DMS114 treated with DMSO at 0.1 percent for 48 hours (cell line): ENCODE data around the gene RPS19.

Experiments used
- DNase-seq: peaks from one replicate; lab custom pipeline; 2025; ENCODE audit not compliant: unreplicated experiment; lab: John Stamatoyannopoulos, UW

RPS19 gene

GRCh38 chr19:41859618-41860418, at the start of gene RPS19:
Gene RPS19 (plus strand): TSS chr19:41860255. CDS start chr19:41860775, 520 bp downstream.
- DNase-seq = peak; percentile 98

GRCh38 chr19:41810301-41810700, 49.8 kb upstream of the RPS19 start:
- no peak for DNase-seq

GRCh38 chr19:41811036-41811435, 49.0 kb upstream of the RPS19 start:
- no peak for DNase-seq

GRCh38 chr19:41811981-41812380, 48.1 kb upstream of the RPS19 start:
- DNase-seq = no peak

GRCh38 chr19:41813911-41814310, 46.1 kb upstream of the RPS19 start:
- no peak for DNase-seq

- DNase-seq = no peak
Measured at GRCh38 chr19:41815301-41815700, 44.8 kb upstream of the RPS19 start.

GRCh38 chr19:41816761-41817160, 43.3 kb upstream of the RPS19 start:
- DNase-seq = no peak

GRCh38 chr19:41821003-41821735, 38.9 kb upstream of the RPS19 start:
- DNase-seq = peak; percentile 59

- DNase-seq = no peak
Measured at GRCh38 chr19:41837981-41838708, 21.9 kb upstream of the RPS19 start.

GRCh38 chr19:41839211-41839610, 20.8 kb upstream of the RPS19 start:
- no peak for DNase-seq

GRCh38 chr19:41843371-41843770, 16.7 kb upstream of the RPS19 start:
- no peak for DNase-seq

- no peak for DNase-seq
Measured at GRCh38 chr19:41844601-41845000, 15.5 kb upstream of the RPS19 start, which contains the start of gene LYPD4. Gene LYPD4 (minus strand): TSS chr19:41844683. CDS start chr19:41839285, 5,398 bp downstream.

- DNase-seq = no peak
Measured at GRCh38 chr19:41845001-41845050, 15.2 kb upstream of the RPS19 start, which contains the start of gene DMRTC2. Gene DMRTC2 (plus strand): TSS chr19:41845042. CDS start chr19:41847429, 2,387 bp downstream.

- no peak for DNase-seq
Measured at GRCh38 chr19:41845051-41845590, 14.9 kb upstream of the RPS19 start.

- no peak for DNase-seq
Measured at GRCh38 chr19:41847351-41848105, 12.5 kb upstream of the RPS19 start.

GRCh38 chr19:41848666-41849065, 11.4 kb upstream of the RPS19 start:
- no peak for DNase-seq

GRCh38 chr19:41849067-41849466, 11.0 kb upstream of the RPS19 start:
- no peak for DNase-seq

GRCh38 chr19:41850381-41850780, 9.7 kb upstream of the RPS19 start:
- DNase-seq = no peak

- DNase-seq = no peak
Measured at GRCh38 chr19:41851456-41851855, 8.6 kb upstream of the RPS19 start.

GRCh38 chr19:41853344-41853743, 6.7 kb upstream of the RPS19 start:
- DNase-seq = no peak

GRCh38 chr19:41853768-41854167, 6.3 kb upstream of the RPS19 start:
- no peak for DNase-seq
